A549 (cell line): ENCODE results near the gene IFRD2. TPM values are rescaled to one million over a fixed set of nuclear protein-coding genes. Genes with fewer than 3 reads are reported as not detected.

Experiments
- ATAC-seq, 2 experiments: fragments of 200-7000 bp in 1 of 2; fragments of >200 bp in 1 of 2; cut with Nextera tagmentation in 1 of 2; cut with Tn5 transposase in 1 of 2; 3 replicates each; pipeline versions ENCODE4 v1.8.0 to v1.9.1; 2018 to 2020; ENCODE audit warnings: mild to moderate bottlenecking in 1 of 2, moderate library complexity in 1 of 2
- CTCF ChIA-PET: fragments of 300-600 bp; sonication (Branson Sonifier 250); formaldehyde crosslinking; extraction: SDS; loops from one replicate; lab custom pipeline; 2021; ENCODE audit warnings: antibody characterized with exemption, inconsistent platforms; lab: Yijun Ruan, JAX
- POLR2A ChIA-PET: fragments of 350-600 bp; formaldehyde crosslinking; extraction: SDS; loops from one replicate; lab custom pipeline; 2021; ENCODE audit warnings: antibody characterized with exemption, inconsistent platforms; lab: Yijun Ruan, JAX
- DNase-seq, 2 experiments: peaks; one replicate each; pipeline versions ENCODE4 v3.0.0 to v3.0.0-alpha.2; 2011 to 2016; ENCODE audit warnings: low read depth in 1 of 2, low spot score in 1 of 2
- FAIRE-seq: peaks from 2 replicates; lab custom pipeline; 2011; peaks lifted over from hg19 to GRCh38; lab: Jason Lieb, UNC
- H3K27ac ChIP-seq, 2 experiments: fragments of >200 bp; sonication (Bioruptor Twin); formaldehyde crosslinking; 3 replicates each; pipeline ENCODE4 v1.5.1; 2016 to 2017
- H3K4me1 ChIP-seq: fragments of >200 bp; sonication (Bioruptor Twin); formaldehyde crosslinking; 3 replicates; pipeline ENCODE4 v1.6.1; 2016
- H3K4me2 ChIP-seq: fragments of >200 bp; sonication (Bioruptor Twin); formaldehyde crosslinking; 3 replicates; pipeline ENCODE4 v1.6.1; 2016
- H3K4me3 ChIP-seq: fragments of >200 bp; sonication (Bioruptor Twin); formaldehyde crosslinking; 3 replicates; pipeline ENCODE4 v1.5.1; 2016
- H3K9me3 ChIP-seq: fragments of >200 bp; sonication (Bioruptor Twin); formaldehyde crosslinking; 3 replicates; pipeline ENCODE4 v1.6.1; 2016
- CBX2 ChIP-seq: fragments of 200-600 bp; sonication (generic); IDR thresholded peaks from 2 replicates; pipeline ENCODE4 v1.6.1; 2016; ENCODE audit warnings: low read depth, mild to moderate bottlenecking, borderline replicate concordance
- CHD4 ChIP-seq: fragments of 200-600 bp; sonication (generic); IDR thresholded peaks from 2 replicates; pipeline ENCODE4 v1.6.1; 2016; ENCODE audit warnings: antibody characterized with exemption, mild to moderate bottlenecking, borderline replicate concordance
- EP300 ChIP-seq, 2 experiments: fragments of >200 bp; sonication (Bioruptor Twin); formaldehyde crosslinking; IDR thresholded peaks; 2 replicates in 1 of 2; 3 replicates in 1 of 2; pipeline ENCODE4 v1.6.1; 2016 to 2017
- ESRRA ChIP-seq: fragments of 150-350 bp; IDR thresholded peaks from 2 replicates; pipeline ENCODE4 v1.6.1; 2014; ENCODE audit warnings: mild to moderate bottlenecking, low read length, borderline replicate concordance
- FOXS1 ChIP-seq: fragments of 250-450 bp; sonication (Bioruptor Pico); IDR thresholded peaks from 2 replicates; pipeline ENCODE4 v1.5.0; 2020; ENCODE audit warnings: mild to moderate bottlenecking, moderate library complexity
- JUNB ChIP-seq: fragments of >200 bp; sonication (Bioruptor Twin); formaldehyde crosslinking; IDR thresholded peaks from 2 replicates; pipeline ENCODE4 v1.6.1; 2016
- KDM1A ChIP-seq: fragments of 200-600 bp; sonication (generic); IDR thresholded peaks from 2 replicates; pipeline ENCODE4 v1.6.1; 2016; ENCODE audit warnings: low read depth, mild to moderate bottlenecking
- KDM5A ChIP-seq: fragments of 200-600 bp; sonication (generic); IDR thresholded peaks from 2 replicates; pipeline ENCODE4 v1.6.1; 2016; ENCODE audit warnings: antibody characterized with exemption, mild to moderate bottlenecking
- MAFK ChIP-seq: fragments of 450-650 bp; IDR thresholded peaks from 2 replicates; pipeline ENCODE4 v1.6.1; 2014; ENCODE audit not compliant: partially characterized antibody
- MAZ ChIP-seq: fragments of 150-350 bp; IDR thresholded peaks from 2 replicates; pipeline ENCODE4 v1.6.1; 2014; ENCODE audit warnings: antibody characterized with exemption, low read depth, low read length, borderline replicate concordance
- PHF8 ChIP-seq: fragments of 200-600 bp; sonication (generic); IDR thresholded peaks from 2 replicates; pipeline ENCODE4 v1.6.1; 2016; ENCODE audit warnings: low read depth, mild to moderate bottlenecking, antibody characterized with exemption, moderate library complexity, borderline replicate concordance
- TFCP2L1 ChIP-seq: fragments of 250-450 bp; sonication (Bioruptor Pico); IDR thresholded peaks from 2 replicates; pipeline ENCODE4 v1.5.0; 2021; ENCODE audit warnings: mild to moderate bottlenecking
- TP53 ChIP-seq: fragments of 250-450 bp; sonication (Bioruptor Pico); IDR thresholded peaks from 2 replicates; pipeline ENCODE4 v1.5.0; 2021; ENCODE audit warnings: mild to moderate bottlenecking, moderate library complexity
- ZC3H11A ChIP-seq: fragments of 450-650 bp; IDR thresholded peaks from 2 replicates; pipeline ENCODE4 v1.6.1; 2014; ENCODE audit warnings: antibody characterized with exemption, mild to moderate bottlenecking
- ZFP36 ChIP-seq: fragments of 450-650 bp; IDR thresholded peaks from 2 replicates; pipeline ENCODE4 v1.6.1; 2014; ENCODE audit warnings: borderline replicate concordance; ENCODE audit not compliant: partially characterized antibody
- WGBS: methylation state at CpG from one replicate; pipeline ENCODE4 v1.1.6; 2017; ENCODE audit errors: missing lambda C conversion rate; 5-methylcytosine and 5-hydroxymethylcytosine counted together
- polyA plus RNA-seq, 4 experiments: library from polyadenylated mRNA; depleted of rRNA in 3 of 4; stranded (reverse); fragments of >200 nt; fragmentation: RNase III in 1 of 4; extraction: RNeasy Plus Mini Kit Qiagen cat#74134 plus additional on column Dnase treatment in 1 of 4; gene quantifications; 2 replicates in 3 of 4; 3 replicates in 1 of 4; pipeline ENCODE4 v1.2.3, GENCODE V29; 2011 to 2017
- TF ChIP-seq, protein P1 (sequence below): IDR thresholded peaks from 2 replicates; pipeline ENCODE4 v1.6.1; 2012
- TF ChIP-seq, protein P2 (sequence below): fragments of 450-650 bp; IDR thresholded peaks from 2 replicates; pipeline ENCODE4 v1.6.1; 2014; ENCODE audit warnings: antibody characterized with exemption
- TF ChIP-seq, protein P3 (sequence below): fragments of 250-450 bp; sonication (Bioruptor Pico); IDR thresholded peaks from 2 replicates; pipeline ENCODE4 v1.5.0; 2021; ENCODE audit warnings: mild to moderate bottlenecking, moderate library complexity, borderline replicate concordance
- TF ChIP-seq, protein P4 (sequence below): fragments of 250-450 bp; sonication (Bioruptor Pico); IDR thresholded peaks from 2 replicates; pipeline ENCODE4 v1.5.0; 2020; ENCODE audit warnings: low read depth, mild to moderate bottlenecking, moderate library complexity
- TF ChIP-seq, protein P5 (sequence below): fragments of 200-600 bp; sonication (generic); IDR thresholded peaks from 2 replicates; pipeline ENCODE4 v1.6.1; 2016; ENCODE audit warnings: antibody characterized with exemption, mild to moderate bottlenecking, moderate library complexity

Gene IFRD2
- polyA plus RNA-seq, 2 of the 4 experiments (the other 2 are of a cell fraction), result 42.2 to 79.7 TPM

DNA sequence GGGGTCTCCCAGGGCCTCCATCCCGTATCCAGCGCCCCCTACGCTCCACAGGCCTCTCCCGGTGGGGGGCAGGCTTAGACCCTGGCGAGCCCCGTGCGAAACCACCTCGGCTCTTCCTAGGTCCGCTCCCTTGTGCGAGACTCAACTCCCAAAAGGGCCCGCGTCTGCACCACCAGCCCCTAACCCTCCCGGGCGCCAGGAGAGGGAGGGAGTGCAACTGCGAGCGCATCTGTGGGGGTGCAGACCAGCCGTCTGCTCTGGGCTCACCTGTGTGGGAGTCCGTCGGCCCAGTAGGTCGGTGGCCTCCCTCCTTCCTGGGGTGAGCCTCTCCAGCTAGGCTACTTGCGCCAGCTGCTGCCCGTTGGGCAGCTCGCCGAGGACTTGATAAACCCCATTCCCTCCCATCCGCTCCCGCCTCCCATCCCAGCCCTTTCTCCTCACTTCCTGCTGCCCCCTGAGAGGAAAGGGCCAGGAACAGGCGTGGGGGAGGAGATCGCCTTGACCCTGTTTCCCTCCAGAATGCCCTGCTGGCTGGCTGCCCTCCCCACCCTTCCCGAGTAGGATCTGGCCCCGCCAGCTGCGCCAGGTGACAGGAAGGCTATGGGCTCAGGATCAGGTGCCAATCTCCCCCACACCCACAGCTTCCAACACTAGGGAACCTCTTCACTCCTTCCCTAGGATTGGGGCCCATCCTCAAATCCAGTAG lies 30.3 kb upstream of the IFRD2 start, which contains the start of gene HYAL2:
Gene HYAL2, minus strand, starts transcription at position 360 of the 706 bp plus-strand sequence. CDS start 2,256 bp downstream, outside the sequence.
- TF ChIP-seq, protein P1, sequence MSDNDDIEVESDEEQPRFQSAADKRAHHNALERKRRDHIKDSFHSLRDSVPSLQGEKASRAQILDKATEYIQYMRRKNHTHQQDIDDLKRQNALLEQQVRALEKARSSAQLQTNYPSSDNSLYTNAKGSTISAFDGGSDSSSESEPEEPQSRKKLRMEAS, result no peak
- TF ChIP-seq EP300 (IDR thresholded peaks at IDR 0.05) (no peak), KDM5A (no peak), TFCP2L1 (CRISPR knock-in tag) (no peak), CHD4 (no peak), ZFP36 (no peak), MAZ (no peak), MAFK (no peak), ZC3H11A (no peak), KDM1A (no peak), PHF8 (no peak), ESRRA (no peak), CBX2 (no peak), JUNB (no peak), TP53 (no peak), FOXS1 (CRISPR knock-in tag) (no peak)
- TF ChIP-seq, protein P2, sequence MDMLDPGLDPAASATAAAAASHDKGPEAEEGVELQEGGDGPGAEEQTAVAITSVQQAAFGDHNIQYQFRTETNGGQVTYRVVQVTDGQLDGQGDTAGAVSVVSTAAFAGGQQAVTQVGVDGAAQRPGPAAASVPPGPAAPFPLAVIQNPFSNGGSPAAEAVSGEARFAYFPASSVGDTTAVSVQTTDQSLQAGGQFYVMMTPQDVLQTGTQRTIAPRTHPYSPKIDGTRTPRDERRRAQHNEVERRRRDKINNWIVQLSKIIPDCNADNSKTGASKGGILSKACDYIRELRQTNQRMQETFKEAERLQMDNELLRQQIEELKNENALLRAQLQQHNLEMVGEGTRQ, result no peak
- TF ChIP-seq, protein P3, sequence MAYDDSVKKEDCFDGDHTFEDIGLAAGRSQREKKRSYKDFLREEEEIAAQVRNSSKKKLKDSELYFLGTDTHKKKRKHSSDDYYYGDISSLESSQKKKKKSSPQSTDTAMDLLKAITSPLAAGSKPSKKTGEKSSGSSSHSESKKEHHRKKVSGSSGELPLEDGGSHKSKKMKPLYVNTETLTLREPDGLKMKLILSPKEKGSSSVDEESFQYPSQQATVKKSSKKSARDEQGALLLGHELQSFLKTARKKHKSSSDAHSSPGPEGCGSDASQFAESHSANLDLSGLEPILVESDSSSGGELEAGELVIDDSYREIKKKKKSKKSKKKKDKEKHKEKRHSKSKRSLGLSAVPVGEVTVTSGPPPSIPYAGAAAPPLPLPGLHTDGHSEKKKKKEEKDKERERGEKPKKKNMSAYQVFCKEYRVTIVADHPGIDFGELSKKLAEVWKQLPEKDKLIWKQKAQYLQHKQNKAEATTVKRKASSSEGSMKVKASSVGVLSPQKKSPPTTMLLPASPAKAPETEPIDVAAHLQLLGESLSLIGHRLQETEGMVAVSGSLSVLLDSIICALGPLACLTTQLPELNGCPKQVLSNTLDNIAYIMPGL (CRISPR knock-in tag), result no peak
- TF ChIP-seq, protein P4, sequence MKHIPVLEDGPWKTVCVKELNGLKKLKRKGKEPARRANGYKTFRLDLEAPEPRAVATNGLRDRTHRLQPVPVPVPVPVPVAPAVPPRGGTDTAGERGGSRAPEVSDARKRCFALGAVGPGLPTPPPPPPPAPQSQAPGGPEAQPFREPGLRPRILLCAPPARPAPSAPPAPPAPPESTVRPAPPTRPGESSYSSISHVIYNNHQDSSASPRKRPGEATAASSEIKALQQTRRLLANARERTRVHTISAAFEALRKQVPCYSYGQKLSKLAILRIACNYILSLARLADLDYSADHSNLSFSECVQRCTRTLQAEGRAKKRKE (CRISPR knock-in tag), result no peak
- TF ChIP-seq, protein P5, sequence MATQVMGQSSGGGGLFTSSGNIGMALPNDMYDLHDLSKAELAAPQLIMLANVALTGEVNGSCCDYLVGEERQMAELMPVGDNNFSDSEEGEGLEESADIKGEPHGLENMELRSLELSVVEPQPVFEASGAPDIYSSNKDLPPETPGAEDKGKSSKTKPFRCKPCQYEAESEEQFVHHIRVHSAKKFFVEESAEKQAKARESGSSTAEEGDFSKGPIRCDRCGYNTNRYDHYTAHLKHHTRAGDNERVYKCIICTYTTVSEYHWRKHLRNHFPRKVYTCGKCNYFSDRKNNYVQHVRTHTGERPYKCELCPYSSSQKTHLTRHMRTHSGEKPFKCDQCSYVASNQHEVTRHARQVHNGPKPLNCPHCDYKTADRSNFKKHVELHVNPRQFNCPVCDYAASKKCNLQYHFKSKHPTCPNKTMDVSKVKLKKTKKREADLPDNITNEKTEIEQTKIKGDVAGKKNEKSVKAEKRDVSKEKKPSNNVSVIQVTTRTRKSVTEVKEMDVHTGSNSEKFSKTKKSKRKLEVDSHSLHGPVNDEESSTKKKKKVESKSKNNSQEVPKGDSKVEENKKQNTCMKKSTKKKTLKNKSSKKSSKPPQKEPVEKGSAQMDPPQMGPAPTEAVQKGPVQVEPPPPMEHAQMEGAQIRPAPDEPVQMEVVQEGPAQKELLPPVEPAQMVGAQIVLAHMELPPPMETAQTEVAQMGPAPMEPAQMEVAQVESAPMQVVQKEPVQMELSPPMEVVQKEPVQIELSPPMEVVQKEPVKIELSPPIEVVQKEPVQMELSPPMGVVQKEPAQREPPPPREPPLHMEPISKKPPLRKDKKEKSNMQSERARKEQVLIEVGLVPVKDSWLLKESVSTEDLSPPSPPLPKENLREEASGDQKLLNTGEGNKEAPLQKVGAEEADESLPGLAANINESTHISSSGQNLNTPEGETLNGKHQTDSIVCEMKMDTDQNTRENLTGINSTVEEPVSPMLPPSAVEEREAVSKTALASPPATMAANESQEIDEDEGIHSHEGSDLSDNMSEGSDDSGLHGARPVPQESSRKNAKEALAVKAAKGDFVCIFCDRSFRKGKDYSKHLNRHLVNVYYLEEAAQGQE, result no peak
- no peak for FAIRE-seq
- Histone ChIP-seq H3K27ac (peak within 1 kb of the TSS; percentile 99 to 100), H3K4me2 (peak within 1 kb of the TSS; percentile 98), H3K9me3 (no peaks in the 10 kb centered on the region), H3K4me1 (peaks cover 27% of the 10 kb centered on the region), H3K4me3 (peak within 1 kb of the TSS; percentile 65)
- no peak for DNase-seq
- no peak for ATAC-seq
- ChIA-PET POLR2A (no interaction called here), CTCF (interaction anchor here (1.1 to 5.1 kb wide), 5 partner anchors 12 to 96 kb away, joined by 3 to 56 read pairs (median 12); partner anchors contain the start of genes HYAL3 and NAA80)
- 93% methylated on average over 18 of the region's 31 CpGs for WGBS
